ENCODE results near the gene RPS19BP1.

The RPS19BP1 gene

GRCh38 chr22:39569066-39569465, 36.5 kb upstream of the RPS19BP1 start:
- no peak for TF ChIP-seq CTCF (IDR thresholded peaks at IDR 0.05; ENCODE audit: insufficient read depth, low read length, missing control alignments)
- H3K4me3 ChIP-seq (ENCODE audit: low read depth, low read length): no peak overlapping the region
- DNase-seq (ENCODE audit: low read depth, low spot score): no peak
- ChIA-PET CTCF (interaction anchor here (1.1 kb wide), 1 partner anchor 456 kb away, joined by 3 read pairs; no protein-coding TSS in a partner anchor), POLR2A (no interaction called here)

GRCh38 chr22:39568278-39568981, 35.9 kb upstream of the RPS19BP1 start:
- DNase-seq (ENCODE audit: low read depth, low spot score): no peak
- no peak for TF ChIP-seq CTCF (IDR thresholded peaks at IDR 0.05; ENCODE audit: insufficient read depth, low read length, missing control alignments)
- ChIA-PET CTCF (interaction anchor here (1.1 kb wide), 1 partner anchor 457 kb away, joined by 3 read pairs; no protein-coding TSS in a partner anchor), POLR2A (no interaction called here)
- no peak overlapping the region for H3K4me3 ChIP-seq (ENCODE audit: low read depth, low read length)

GRCh38 chr22:39567135-39567946, 34.8 kb upstream of the RPS19BP1 start:
- no peak for TF ChIP-seq CTCF (IDR thresholded peaks at IDR 0.05; ENCODE audit: insufficient read depth, low read length, missing control alignments)
- POLR2A ChIA-PET: no interaction called here
- no peak overlapping the region for H3K4me3 ChIP-seq (ENCODE audit: low read depth, low read length)
- no peak for DNase-seq (ENCODE audit: low read depth, low spot score)
- CTCF ChIA-PET: no interaction called here

GRCh38 chr22:39565414-39565944, 32.9 kb upstream of the RPS19BP1 start:
- no peak overlapping the region for H3K4me3 ChIP-seq (ENCODE audit: low read depth, low read length)
- no peak for TF ChIP-seq CTCF (IDR thresholded peaks at IDR 0.05; ENCODE audit: insufficient read depth, low read length, missing control alignments)
- DNase-seq (ENCODE audit: low read depth, low spot score): no peak
- ChIA-PET CTCF (interaction anchor here (0.9 kb wide), 1 partner anchor 460 kb away, joined by 3 read pairs; no protein-coding TSS in a partner anchor), POLR2A (no interaction called here)

- no peak overlapping the region for H3K4me3 ChIP-seq (ENCODE audit: low read depth, low read length)
- TF ChIP-seq CTCF (IDR thresholded peaks at IDR 0.05; ENCODE audit: insufficient read depth, low read length, missing control alignments): no peak
- ChIA-PET CTCF (interaction anchor here (1.0 kb wide), 1 partner anchor 472 kb away, joined by 3 read pairs; no protein-coding TSS in a partner anchor), POLR2A (no interaction called here)
- DNase-seq (ENCODE audit: low read depth, low spot score): no peak
These were observed 31.3 kb upstream of the RPS19BP1 start for GRCh38 chr22:39563571-39564428.

All from AG04449 (cell line).